ENCODE results near the gene C11orf54. TPM values are rescaled to one million over a fixed set of nuclear protein-coding genes. Genes with fewer than 3 reads are reported as not detected.

C11orf54 gene
- total and polyA plus RNA-seq, 10 of the 15 experiments (the other 5 are each of a cell fraction or from before 2014, with no cell fraction given), result 15.1 to 32.3 (median 26.8) TPM

GRCh38 chr11:93718057-93718563 lies 23.4 kb upstream of the C11orf54 start (continued):
- TF ChIP-seq CUX1 (IDR thresholded peaks at IDR 0.05; ENCODE audit: insufficient replicate concordance, low read depth, low read length), result no peak
- no peak for TF ChIP-seq TCF7 (IDR thresholded peaks at IDR 0.05; ENCODE audit: borderline replicate concordance)
- no peak for TF ChIP-seq MEF2A (IDR thresholded peaks at IDR 0.05; ENCODE audit: insufficient read depth, low read depth, low read length)
- TF ChIP-seq KLF5 (IDR thresholded peaks at IDR 0.05; ENCODE audit: partially characterized antibody), result peak; percentile 51
- no peak; the same call in 1 of the 2 replicates for TF ChIP-seq ZBTB40 (IDR thresholded peaks at IDR 0.05; ENCODE audit: borderline replicate concordance)
- TF ChIP-seq ATF2 (IDR thresholded peaks at IDR 0.05; ENCODE audit: low read length), result peak; percentile 78
- TF ChIP-seq IRF4 (IDR thresholded peaks at IDR 0.05; ENCODE audit: low read depth, low read length), result peak; percentile 66; the same call in 1 of the 2 replicates
- no peak for TF ChIP-seq ATF3 (IDR thresholded peaks at IDR 0.05; ENCODE audit: borderline replicate concordance, extremely low read depth, low read depth, low read length)
- no peak for TF ChIP-seq CEBPB (IDR thresholded peaks at IDR 0.05; ENCODE audit: borderline replicate concordance in 1 of 2, low read depth in 2 of 2, low read length in 2 of 2)
- no peak for TF ChIP-seq MYB (IDR thresholded peaks at IDR 0.05; ENCODE audit: borderline replicate concordance, low read depth, low read length)
- TF ChIP-seq ELK1 (IDR thresholded peaks at IDR 0.05; ENCODE audit: low read depth, low read length), result no peak
- no peak for TF ChIP-seq TARDBP (IDR thresholded peaks at IDR 0.05; ENCODE audit: borderline replicate concordance)
- 0 out of 2 replicates have a peak, but pooled peaks have one; percentile 41 for TF ChIP-seq STAT3 (IDR thresholded peaks at IDR 0.05; ENCODE audit: low read depth, low read length)
- peak; percentile 97 for TF ChIP-seq IKZF1 (conservative IDR thresholded peaks at IDR 0.05)
